Measurements from ENCODE around the gene UCMA. TPM values are rescaled to one million over a fixed set of nuclear protein-coding genes. Genes with fewer than 3 reads are reported as not detected.
"Not testable (repeated sequence)": the region's sequence is repeated elsewhere in the genome, so short reads cannot be mapped to it uniquely, and the experiment has no call there.

UCMA gene
- polyA plus RNA-seq, 2 donors = not detected

GRCh38 chr10:13263591-13263990 is 29.4 kb upstream of the UCMA start:
- 80% methylated on average over 7 of the region's 7 CpGs for WGBS, 2 donors
- no peak overlapping the region for H3K4me3 ChIP-seq (ENCODE audit: low read depth in 1 of 2, low read length in 2 of 2)

GRCh38 chr10:13262433-13262832 is 28.3 kb upstream of the UCMA start:
- Histone ChIP-seq H3K4me1 (ENCODE audit: control insufficient read depth in 2 of 2, insufficient read depth in 2 of 2, low read length in 1 of 2) (no peaks in the 10 kb centered on the region), H3K36me3 (ENCODE audit: control insufficient read depth in 2 of 2, insufficient read depth in 2 of 2, low read length in 1 of 2) (no peaks in the 10 kb centered on the region), H3K27ac (ENCODE audit: low read depth in 2 of 2, low read length in 1 of 2) (no peak overlapping the region), H3K9me3 (ENCODE audit: control insufficient read depth in 2 of 2, insufficient read depth in 1 of 2, low read depth in 1 of 2, low read length in 1 of 2) (no peaks in the 10 kb centered on the region), H3K27me3 (ENCODE audit: control insufficient read depth in 1 of 2, insufficient read depth in 2 of 2, low read length in 2 of 2) (no peaks in the 10 kb centered on the region), H3K4me3 (ENCODE audit: low read depth in 1 of 2, low read length in 2 of 2) (no peak overlapping the region)
- WGBS, 2 donors = 89 to 100% methylated on average over 1 of the region's 1 CpG

More at GRCh38 chr10:13263591-13263990, 29.4 kb upstream of the UCMA start:
- no peak overlapping the region for H3K27ac ChIP-seq (ENCODE audit: low read depth in 2 of 2, low read length in 1 of 2)
- no peaks in the 10 kb centered on the region for H3K36me3 ChIP-seq (ENCODE audit: control insufficient read depth in 2 of 2, insufficient read depth in 2 of 2, low read length in 1 of 2)
- no peaks in the 10 kb centered on the region for H3K9me3 ChIP-seq (ENCODE audit: control insufficient read depth in 2 of 2, insufficient read depth in 1 of 2, low read depth in 1 of 2, low read length in 1 of 2)
- H3K27me3 ChIP-seq (ENCODE audit: control insufficient read depth in 1 of 2, insufficient read depth in 2 of 2, low read length in 2 of 2) = no peaks in the 10 kb centered on the region
- H3K4me1 ChIP-seq (ENCODE audit: control insufficient read depth in 2 of 2, insufficient read depth in 2 of 2, low read length in 1 of 2) = no peaks in the 10 kb centered on the region

GRCh38 chr10:13257621-13258140 is 23.5 kb upstream of the UCMA start:
- Histone ChIP-seq H3K4me1 (ENCODE audit: control insufficient read depth in 2 of 2, insufficient read depth in 2 of 2, low read length in 1 of 2) (no peaks in the 10 kb centered on the region), H3K4me3 (ENCODE audit: low read depth in 1 of 2, low read length in 2 of 2) (no peak overlapping the region), H3K27me3 (ENCODE audit: control insufficient read depth in 1 of 2, insufficient read depth in 2 of 2, low read length in 2 of 2) (no peaks in the 10 kb centered on the region), H3K27ac (ENCODE audit: low read depth in 2 of 2, low read length in 1 of 2) (no peak overlapping the region), H3K36me3 (ENCODE audit: control insufficient read depth in 2 of 2, insufficient read depth in 2 of 2, low read length in 1 of 2) (no peaks in the 10 kb centered on the region), H3K9me3 (ENCODE audit: control insufficient read depth in 2 of 2, insufficient read depth in 1 of 2, low read depth in 1 of 2, low read length in 1 of 2) (no peaks in the 10 kb centered on the region)
- WGBS, 2 donors = 71 to 78% methylated on average over 5 of the region's 5 CpGs

- Histone ChIP-seq H3K4me1 (ENCODE audit: control insufficient read depth in 2 of 2, insufficient read depth in 2 of 2, low read length in 1 of 2) (no peaks in the 10 kb centered on the region), H3K4me3 (ENCODE audit: low read depth in 1 of 2, low read length in 2 of 2) (no peak overlapping the region), H3K27me3 (ENCODE audit: control insufficient read depth in 1 of 2, insufficient read depth in 2 of 2, low read length in 2 of 2) (no peaks in the 10 kb centered on the region), H3K36me3 (ENCODE audit: control insufficient read depth in 2 of 2, insufficient read depth in 2 of 2, low read length in 1 of 2) (no peaks in the 10 kb centered on the region), H3K9me3 (ENCODE audit: control insufficient read depth in 2 of 2, insufficient read depth in 1 of 2, low read depth in 1 of 2, low read length in 1 of 2) (no peaks in the 10 kb centered on the region), H3K27ac (ENCODE audit: low read depth in 2 of 2, low read length in 1 of 2) (no peak overlapping the region)
- 78 to 88% methylated on average over 2 of the region's 2 CpGs for WGBS, 2 donors
These were observed 22.5 kb upstream of the UCMA start for GRCh38 chr10:13256627-13257026.

GRCh38 chr10:13253726-13254125 is 19.6 kb upstream of the UCMA start:
- H3K36me3 ChIP-seq (ENCODE audit: control insufficient read depth in 2 of 2, insufficient read depth in 2 of 2, low read length in 1 of 2) = no peaks in the 10 kb centered on the region
- no peak overlapping the region for H3K27ac ChIP-seq (ENCODE audit: low read depth in 2 of 2, low read length in 1 of 2)
- no peaks in the 10 kb centered on the region for H3K27me3 ChIP-seq (ENCODE audit: control insufficient read depth in 1 of 2, insufficient read depth in 2 of 2, low read length in 2 of 2)
- H3K4me3 ChIP-seq (ENCODE audit: low read depth in 1 of 2, low read length in 2 of 2) = no peak overlapping the region
- H3K4me1 ChIP-seq (ENCODE audit: control insufficient read depth in 2 of 2, insufficient read depth in 2 of 2, low read length in 1 of 2) = no peaks in the 10 kb centered on the region
- no peaks in the 10 kb centered on the region for H3K9me3 ChIP-seq (ENCODE audit: control insufficient read depth in 2 of 2, insufficient read depth in 1 of 2, low read depth in 1 of 2, low read length in 1 of 2)
- WGBS, 2 donors = 84 to 91% methylated on average over 4 of the region's 4 CpGs

- H3K4me3 ChIP-seq (ENCODE audit: low read depth in 1 of 2, low read length in 2 of 2) = no peak overlapping the region
- H3K4me1 ChIP-seq (ENCODE audit: control insufficient read depth in 2 of 2, insufficient read depth in 2 of 2, low read length in 1 of 2) = no peaks in the 10 kb centered on the region
- no peak overlapping the region for H3K27ac ChIP-seq (ENCODE audit: low read depth in 2 of 2, low read length in 1 of 2)
- H3K27me3 ChIP-seq (ENCODE audit: control insufficient read depth in 1 of 2, insufficient read depth in 2 of 2, low read length in 2 of 2) = no peaks in the 10 kb centered on the region
- H3K9me3 ChIP-seq (ENCODE audit: control insufficient read depth in 2 of 2, insufficient read depth in 1 of 2, low read depth in 1 of 2, low read length in 1 of 2) = peaks cover 0 to 2% of the 10 kb centered on the region in 2 donors
- 93 to 94% methylated on average over 4 of the region's 4 CpGs for WGBS, 2 donors
- H3K36me3 ChIP-seq (ENCODE audit: control insufficient read depth in 2 of 2, insufficient read depth in 2 of 2, low read length in 1 of 2) = no peaks in the 10 kb centered on the region
These were observed 13.6 kb upstream of the UCMA start for GRCh38 chr10:13247784-13248183.

- Histone ChIP-seq H3K9me3 (ENCODE audit: control insufficient read depth in 2 of 2, insufficient read depth in 1 of 2, low read depth in 1 of 2, low read length in 1 of 2) (peaks cover 0 to 2% of the 10 kb centered on the region in 2 donors), H3K4me3 (ENCODE audit: low read depth in 1 of 2, low read length in 2 of 2) (no peak overlapping the region), H3K36me3 (ENCODE audit: control insufficient read depth in 2 of 2, insufficient read depth in 2 of 2, low read length in 1 of 2) (no peaks in the 10 kb centered on the region), H3K27me3 (ENCODE audit: control insufficient read depth in 1 of 2, insufficient read depth in 2 of 2, low read length in 2 of 2) (no peaks in the 10 kb centered on the region), H3K27ac (ENCODE audit: low read depth in 2 of 2, low read length in 1 of 2) (no peak overlapping the region), H3K4me1 (ENCODE audit: control insufficient read depth in 2 of 2, insufficient read depth in 2 of 2, low read length in 1 of 2) (no peaks in the 10 kb centered on the region)
- 81 to 83% methylated on average over 9 of the region's 9 CpGs for WGBS, 2 donors
These were observed 13.1 kb upstream of the UCMA start for GRCh38 chr10:13247246-13247645.

GRCh38 chr10:13242260-13242659 is 8.1 kb upstream of the UCMA start:
- not testable (repeated sequence) for H3K4me1 ChIP-seq (ENCODE audit: control insufficient read depth in 2 of 2, insufficient read depth in 2 of 2, low read length in 1 of 2); H3K27ac ChIP-seq (ENCODE audit: low read depth in 2 of 2, low read length in 1 of 2); H3K4me3 ChIP-seq (ENCODE audit: low read depth in 1 of 2, low read length in 2 of 2); H3K27me3 ChIP-seq (ENCODE audit: control insufficient read depth in 1 of 2, insufficient read depth in 2 of 2, low read length in 2 of 2); H3K9me3 ChIP-seq (ENCODE audit: control insufficient read depth in 2 of 2, insufficient read depth in 1 of 2, low read depth in 1 of 2, low read length in 1 of 2); H3K36me3 ChIP-seq (ENCODE audit: control insufficient read depth in 2 of 2, insufficient read depth in 2 of 2, low read length in 1 of 2)
- WGBS, 2 donors = 94% methylated on average over 5 of the region's 5 CpGs

GRCh38 chr10:13241613-13242012 is 7.4 kb upstream of the UCMA start:
- H3K27me3 ChIP-seq (ENCODE audit: control insufficient read depth in 1 of 2, insufficient read depth in 2 of 2, low read length in 2 of 2) = no peaks in the 10 kb centered on the region

GRCh38 chr10:13239923-13240322 is 5.7 kb upstream of the UCMA start:
- H3K27ac ChIP-seq (ENCODE audit: low read depth in 2 of 2, low read length in 1 of 2) = no peak overlapping the region
- WGBS, 2 donors = 93% methylated on average over 7 of the region's 7 CpGs
- no peaks in the 10 kb centered on the region for H3K9me3 ChIP-seq (ENCODE audit: control insufficient read depth in 2 of 2, insufficient read depth in 1 of 2, low read depth in 1 of 2, low read length in 1 of 2)
- H3K36me3 ChIP-seq (ENCODE audit: control insufficient read depth in 2 of 2, insufficient read depth in 2 of 2, low read length in 1 of 2) = no peaks in the 10 kb centered on the region
- no peaks in the 10 kb centered on the region for H3K27me3 ChIP-seq (ENCODE audit: control insufficient read depth in 1 of 2, insufficient read depth in 2 of 2, low read length in 2 of 2)
- H3K4me3 ChIP-seq (ENCODE audit: low read depth in 1 of 2, low read length in 2 of 2) = no peak overlapping the region
- no peaks in the 10 kb centered on the region for H3K4me1 ChIP-seq (ENCODE audit: control insufficient read depth in 2 of 2, insufficient read depth in 2 of 2, low read length in 1 of 2)

More at GRCh38 chr10:13241613-13242012, 7.4 kb upstream of the UCMA start:
- no peaks in the 10 kb centered on the region for H3K9me3 ChIP-seq (ENCODE audit: control insufficient read depth in 2 of 2, insufficient read depth in 1 of 2, low read depth in 1 of 2, low read length in 1 of 2)
- 89 to 91% methylated on average over 3 of the region's 3 CpGs for WGBS, 2 donors
- H3K27ac ChIP-seq (ENCODE audit: low read depth in 2 of 2, low read length in 1 of 2) = no peak overlapping the region
- no peaks in the 10 kb centered on the region for H3K36me3 ChIP-seq (ENCODE audit: control insufficient read depth in 2 of 2, insufficient read depth in 2 of 2, low read length in 1 of 2)
- H3K4me3 ChIP-seq (ENCODE audit: low read depth in 1 of 2, low read length in 2 of 2) = no peak overlapping the region
- no peaks in the 10 kb centered on the region for H3K4me1 ChIP-seq (ENCODE audit: control insufficient read depth in 2 of 2, insufficient read depth in 2 of 2, low read length in 1 of 2)

Data from esophagus (tissue), 2 donors.